ENCODE results near the gene PRSS23. TPM values are rescaled to one million over a fixed set of nuclear protein-coding genes. Genes with fewer than 3 reads are reported as not detected.

PRSS23 gene
- total RNA-seq, 2 experiments from 2014 or later, result not detected

- intact Hi-C loops (cut with micrococcal nuclease; ENCODE audit: unreplicated experiment), result no loop called here
- no peak overlapping the region for H3K27ac ChIP-seq (ENCODE audit: low read depth, low read length, poor library complexity, severe bottlenecking)
- no peaks in the 10 kb centered on the region for H3K4me1 ChIP-seq (ENCODE audit: insufficient read depth, low read length, poor library complexity, severe bottlenecking)
Measured at GRCh38 chr11:86806903-86807302, 6.6 kb downstream of the PRSS23 start.

GRCh38 chr11:86807360-86807759 lies 7.0 kb downstream of the PRSS23 start:
- Histone ChIP-seq H3K27ac (ENCODE audit: low read depth, low read length, poor library complexity, severe bottlenecking) (no peak overlapping the region), H3K9me2 (ENCODE audit: insufficient read depth, low read length) (no peaks in the 10 kb centered on the region), H3K4me1 (ENCODE audit: insufficient read depth, low read length, poor library complexity, severe bottlenecking) (no peaks in the 10 kb centered on the region), H2AFZ (ENCODE audit: low read length) (no peak overlapping the region), H3K79me2 (ENCODE audit: insufficient read depth, low read depth, low read length) (no peaks in the 10 kb centered on the region), H4K20me1 (ENCODE audit: insufficient read depth, low read length) (no peaks in the 10 kb centered on the region), H3K4me2 (ENCODE audit: low read length) (no peak overlapping the region), H3K9me3 (ENCODE audit: low read length) (no peaks in the 10 kb centered on the region), H3K4me3 (ENCODE audit: low read depth, low read length, poor library complexity, severe bottlenecking) (no peak overlapping the region), H3K36me3 (ENCODE audit: insufficient read depth, low read length) (no peaks in the 10 kb centered on the region)
- ChIA-PET CTCF (ENCODE audit: unreplicated experiment) (interaction anchor here (0.6 kb wide), 1 partner anchor 1624 kb away, joined by 4 read pairs; no protein-coding TSS in a partner anchor), POLR2A (interaction anchor here (0.6 to 1.4 kb wide), 2 partner anchors 10 to 309 kb away, joined by 4 read pairs; no protein-coding TSS in a partner anchor)
- BruUV-seq (replicated peaks), result no TSS peak
- intact Hi-C loops (cut with micrococcal nuclease; ENCODE audit: unreplicated experiment), result no loop called here
- DNase-seq (ENCODE audit: low spot score), result no peak
- TF ChIP-seq EZH2phosphoT487 (IDR thresholded peaks at IDR 0.05; ENCODE audit: borderline replicate concordance, low read depth, low read length) (no peak), CTCF (conservative IDR thresholded peaks at IDR 0.05; ENCODE audit: low read length) (no peak)

More at GRCh38 chr11:86806903-86807302, 6.6 kb downstream of the PRSS23 start:
- ChIA-PET POLR2A (interaction anchor here (0.8 to 1.4 kb wide), 2 partner anchors 10 to 15 kb away, joined by 3 to 4 read pairs; no protein-coding TSS in a partner anchor), CTCF (ENCODE audit: unreplicated experiment) (no interaction called here)
- Histone ChIP-seq H3K9me3 (ENCODE audit: low read length) (no peaks in the 10 kb centered on the region), H3K4me3 (ENCODE audit: low read depth, low read length, poor library complexity, severe bottlenecking) (no peak overlapping the region), H4K20me1 (ENCODE audit: insufficient read depth, low read length) (no peaks in the 10 kb centered on the region), H3K4me2 (ENCODE audit: low read length) (no peak overlapping the region), H3K79me2 (ENCODE audit: insufficient read depth, low read depth, low read length) (no peaks in the 10 kb centered on the region), H2AFZ (ENCODE audit: low read length) (no peak overlapping the region), H3K36me3 (ENCODE audit: insufficient read depth, low read length) (no peaks in the 10 kb centered on the region), H3K9me2 (ENCODE audit: insufficient read depth, low read length) (no peaks in the 10 kb centered on the region)
- no peak for DNase-seq (ENCODE audit: low spot score)
- no peak for TF ChIP-seq CTCF (conservative IDR thresholded peaks at IDR 0.05; ENCODE audit: low read length)
- no peak for TF ChIP-seq EZH2phosphoT487 (IDR thresholded peaks at IDR 0.05; ENCODE audit: borderline replicate concordance, low read depth, low read length)
- no TSS peak for BruUV-seq (replicated peaks)

- Histone ChIP-seq H2AFZ (ENCODE audit: low read length) (no peak overlapping the region), H3K27ac (ENCODE audit: low read depth, low read length, poor library complexity, severe bottlenecking) (no peak overlapping the region), H3K4me2 (ENCODE audit: low read length) (no peak overlapping the region), H3K4me3 (ENCODE audit: low read depth, low read length, poor library complexity, severe bottlenecking) (no peak overlapping the region), H3K36me3 (ENCODE audit: insufficient read depth, low read length) (no peaks in the 10 kb centered on the region), H3K9me3 (ENCODE audit: low read length) (no peaks in the 10 kb centered on the region), H4K20me1 (ENCODE audit: insufficient read depth, low read length) (no peaks in the 10 kb centered on the region), H3K4me1 (ENCODE audit: insufficient read depth, low read length, poor library complexity, severe bottlenecking) (no peaks in the 10 kb centered on the region), H3K79me2 (ENCODE audit: insufficient read depth, low read depth, low read length) (no peaks in the 10 kb centered on the region), H3K9me2 (ENCODE audit: insufficient read depth, low read length) (no peaks in the 10 kb centered on the region)
- POLR2A ChIA-PET, result interaction anchor here (0.7 kb wide), 1 partner anchor 36 kb away, joined by 3 read pairs; no protein-coding TSS in a partner anchor
- intact Hi-C loops (cut with micrococcal nuclease; ENCODE audit: unreplicated experiment), result no loop called here
- no peak for DNase-seq (ENCODE audit: low spot score)
- no TSS peak for BruUV-seq (replicated peaks)
- no peak for TF ChIP-seq EZH2phosphoT487 (IDR thresholded peaks at IDR 0.05; ENCODE audit: borderline replicate concordance, low read depth, low read length)
- no peak for TF ChIP-seq CTCF (conservative IDR thresholded peaks at IDR 0.05; ENCODE audit: low read length)
- CTCF ChIA-PET (ENCODE audit: unreplicated experiment), result no interaction called here
Measured at GRCh38 chr11:86809561-86809960, 9.2 kb downstream of the PRSS23 start.
